ENCODE results near the gene PSMD1. TPM values are rescaled to one million over a fixed set of nuclear protein-coding genes. Genes with fewer than 3 reads are reported as not detected.

Gene PSMD1
- polyA plus RNA-seq, 2 donors = 18.0 to 38.6 TPM

DNA sequence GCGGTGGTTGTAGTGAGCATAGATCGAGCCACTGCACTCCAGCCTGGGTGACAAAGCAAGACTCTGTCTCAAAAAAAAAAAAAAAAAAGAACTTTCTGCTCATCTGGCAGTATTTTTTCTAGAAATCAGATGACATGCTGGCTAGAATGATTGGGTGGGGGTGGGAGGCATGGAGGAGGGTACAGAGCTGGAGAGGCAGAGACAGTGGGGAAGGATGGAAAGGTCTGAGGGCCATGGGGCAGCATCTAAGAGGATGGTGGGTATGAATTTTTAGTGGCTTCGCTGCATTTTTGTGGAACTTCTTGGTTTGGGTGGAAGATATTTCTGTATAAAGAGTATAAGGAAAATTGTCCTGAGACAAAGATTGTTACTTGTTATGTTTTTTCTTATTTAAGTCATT is 165.1 kb downstream of the PSMD1 start:
- 90 to 97% methylated on average over 3 of the region's 3 CpGs for WGBS, 2 donors
- Histone ChIP-seq H3K4me3 (ENCODE audit: low read depth in 1 of 2, low read length in 2 of 2) (no peak overlapping the region), H3K36me3 (ENCODE audit: control insufficient read depth in 2 of 2, insufficient read depth in 2 of 2, low read length in 1 of 2) (peaks cover 0 to 2% of the 10 kb centered on the region in 2 donors), H3K4me1 (ENCODE audit: control insufficient read depth in 2 of 2, insufficient read depth in 2 of 2, low read length in 1 of 2) (no peaks in the 10 kb centered on the region), H3K27me3 (ENCODE audit: control insufficient read depth in 1 of 2, insufficient read depth in 2 of 2, low read length in 2 of 2) (no peaks in the 10 kb centered on the region), H3K27ac (ENCODE audit: low read depth in 2 of 2, low read length in 1 of 2) (peak overlapping the region; percentile 64 to 65), H3K9me3 (ENCODE audit: control insufficient read depth in 2 of 2, insufficient read depth in 1 of 2, low read depth in 1 of 2, low read length in 1 of 2) (no peaks in the 10 kb centered on the region)

Other genes starting within 250 kb of the PSMD1 start
- 10 to 100 TPM in 1 of 2 donors, 1 to 10 TPM in 1; 4.2 to 14.8 TPM for gene ITM2C, start 191.9 kb upstream of the PSMD1 start, polyA plus RNA-seq
- under 1 TPM; 0.28 to 0.88 TPM for gene GPR55, start 131.6 kb upstream of the PSMD1 start, polyA plus RNA-seq
- not detected for gene SPATA3, start 60.7 kb upstream of the PSMD1 start, polyA plus RNA-seq
- gene C2orf72, start 19.3 kb upstream of the PSMD1 start, polyA plus RNA-seq = under 1 TPM; 0.28 to 0.47 TPM
- gene HTR2B, start 68.2 kb downstream of the PSMD1 start, polyA plus RNA-seq = 1 to 10 TPM in 1 of 2 donors, under 1 TPM in 1; 0.49 to 1.3 TPM
- gene ARMC9, start 141.8 kb downstream of the PSMD1 start, polyA plus RNA-seq = 1 to 10 TPM; 2.9 to 3.6 TPM

Data from esophagus (tissue), 2 donors.